ENCODE results near the gene FAM234A.

Gene FAM234A

GRCh38 chr16:305916-306626 is 71.5 kb downstream of the FAM234A start:
- FAIRE-seq (no peak), DNase-seq (ENCODE audit: insufficient read length, low spot score) (no peak)
- no peak for TF ChIP-seq CTCF (IDR thresholded peaks at IDR 0.05; ENCODE audit: insufficient read depth, missing control alignments)

GRCh38 chr16:306911-307370 is 72.3 kb downstream of the FAM234A start:
- no peak for TF ChIP-seq CTCF (IDR thresholded peaks at IDR 0.05; ENCODE audit: insufficient read depth, missing control alignments)
- no peak for FAIRE-seq
- DNase-seq (ENCODE audit: insufficient read length, low spot score), result no peak

- FAIRE-seq (no peak), DNase-seq (ENCODE audit: insufficient read length, low spot score) (no peak)
- TF ChIP-seq CTCF (IDR thresholded peaks at IDR 0.05; ENCODE audit: insufficient read depth, missing control alignments), result no peak
Observed at GRCh38 chr16:307691-308312, 73.2 kb downstream of the FAM234A start.

GRCh38 chr16:309476-309875 is 74.9 kb downstream of the FAM234A start:
- DNase-seq (ENCODE audit: insufficient read length, low spot score) (no peak), FAIRE-seq (no peak)
- no peak for TF ChIP-seq CTCF (IDR thresholded peaks at IDR 0.05; ENCODE audit: insufficient read depth, missing control alignments)

GRCh38 chr16:311725-312124 is 77.1 kb downstream of the FAM234A start:
- FAIRE-seq, result no peak
- DNase-seq (ENCODE audit: insufficient read length, low spot score), result no peak
- TF ChIP-seq CTCF (IDR thresholded peaks at IDR 0.05; ENCODE audit: insufficient read depth, missing control alignments), result no peak

- no peak for FAIRE-seq
- DNase-seq (ENCODE audit: insufficient read length, low spot score), result no peak
- no peak for TF ChIP-seq CTCF (IDR thresholded peaks at IDR 0.05; ENCODE audit: insufficient read depth, missing control alignments)
Observed at GRCh38 chr16:314351-314750, 79.7 kb downstream of the FAM234A start.

- no peak for FAIRE-seq
- TF ChIP-seq CTCF (IDR thresholded peaks at IDR 0.05; ENCODE audit: insufficient read depth, missing control alignments), result no peak
- DNase-seq (ENCODE audit: insufficient read length, low spot score), result no peak
Observed at GRCh38 chr16:314795-315299, 80.2 kb downstream of the FAM234A start.

Measured in D721Med (cell line).